ENCODE data around the gene SEC61A2.

The SEC61A2 gene

DNA sequence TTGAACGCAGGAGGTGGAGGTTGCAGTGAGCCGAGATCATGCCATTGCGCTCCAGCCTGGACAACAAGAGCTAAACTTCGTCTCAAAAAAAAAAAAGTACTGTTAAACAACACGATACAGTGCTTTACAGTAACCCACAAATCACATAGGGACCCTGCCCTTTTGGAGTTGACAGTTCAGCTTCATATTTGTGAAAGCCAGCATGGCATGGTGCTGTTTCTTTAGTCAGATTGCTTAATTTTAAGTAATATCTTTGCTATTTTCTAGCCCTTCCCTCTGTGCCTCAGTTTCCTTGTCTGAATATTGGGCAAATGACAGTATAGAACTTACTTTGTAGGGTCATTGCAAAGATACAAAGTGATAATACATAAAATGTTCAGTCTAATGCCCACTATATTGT lies 71.4 kb downstream of the SEC61A2 start:
- no peak for FAIRE-seq

DNA sequence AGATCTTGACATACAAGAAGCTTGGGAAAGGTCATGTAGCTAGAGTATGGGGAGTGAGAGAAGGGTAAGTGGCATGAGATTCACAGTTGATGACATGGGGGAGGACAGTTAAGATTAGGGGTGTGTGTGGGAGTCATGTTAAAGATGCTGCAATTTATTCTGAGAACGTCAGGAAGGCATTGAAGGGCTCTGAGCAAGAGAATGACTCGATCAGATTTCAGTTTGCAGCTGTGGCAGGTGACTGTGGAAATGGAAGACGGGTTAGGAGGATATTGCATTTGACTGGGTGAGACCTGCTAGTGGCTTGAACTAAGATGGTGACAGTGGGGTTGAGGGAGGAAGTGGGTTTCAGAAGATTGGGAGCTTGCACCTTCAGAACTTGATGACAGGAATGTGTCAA lies 72.1 kb downstream of the SEC61A2 start:
- FAIRE-seq, result no peak

DNA sequence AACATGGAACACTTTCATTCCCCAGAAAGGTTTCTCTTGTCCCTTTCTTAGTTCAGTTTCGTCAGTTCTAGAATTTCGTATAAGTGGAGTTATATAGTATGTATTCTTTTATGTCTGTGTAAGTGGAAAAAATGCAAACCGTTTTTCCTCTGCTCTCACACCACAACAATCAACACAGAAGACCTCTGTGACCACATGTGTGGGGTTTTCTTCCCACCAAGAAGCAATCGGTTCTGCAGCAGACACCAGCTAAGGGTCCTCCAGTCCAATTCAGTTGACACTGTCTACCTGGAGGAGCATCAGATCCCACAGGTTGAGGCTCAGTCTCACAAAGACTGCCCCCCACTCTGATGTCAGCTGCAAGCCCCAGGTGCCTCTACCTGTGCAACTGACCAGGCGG lies 72.7 kb downstream of the SEC61A2 start:
- FAIRE-seq, result no peak

- no peak for FAIRE-seq
Observed at GRCh38 chr10:12205082-12205481, 75.6 kb downstream of the SEC61A2 start.

DNA sequence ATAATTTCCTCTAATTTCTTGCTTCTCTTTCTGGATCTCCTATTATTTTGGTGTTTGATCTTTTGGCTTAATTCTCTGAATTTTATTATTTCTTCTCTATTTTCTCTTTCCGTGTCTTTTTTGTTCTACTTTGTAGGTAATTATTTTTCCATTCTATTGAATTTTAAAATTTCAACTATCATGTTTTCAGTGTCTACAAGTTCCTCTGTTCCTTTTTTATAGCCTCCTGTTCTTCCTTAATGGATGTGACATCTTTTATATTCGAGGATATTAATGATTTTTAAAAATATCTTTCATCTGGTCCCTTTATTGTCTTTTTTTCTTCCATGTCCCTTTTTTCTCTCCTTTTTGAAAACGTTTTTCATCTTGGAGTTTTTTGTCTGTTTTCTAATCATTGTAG lies 77.6 kb downstream of the SEC61A2 start:
- FAIRE-seq, result no peak

DNA sequence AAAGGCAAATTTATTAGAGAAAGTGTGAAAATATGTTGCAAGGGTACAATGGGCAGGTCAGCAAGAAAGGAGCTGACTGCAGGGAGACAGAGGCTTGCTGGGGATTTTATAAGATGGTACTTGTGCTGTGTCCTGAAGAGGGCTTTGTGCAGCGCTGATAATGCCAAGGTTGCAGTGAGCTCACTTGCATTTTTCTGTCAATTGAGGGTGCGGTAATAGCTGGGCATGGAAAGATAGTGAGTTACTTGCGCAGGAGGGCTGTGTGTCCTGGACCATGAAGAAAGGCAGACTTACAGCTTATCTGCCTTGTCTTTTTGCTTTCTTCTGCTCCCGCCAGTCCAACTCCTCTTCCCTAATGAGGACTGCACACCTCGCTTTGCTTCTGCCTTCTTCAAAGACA lies 79.0 kb downstream of the SEC61A2 start:
- no peak for FAIRE-seq

- FAIRE-seq, result no peak
Observed at GRCh38 chr10:12212454-12212853, 83.0 kb downstream of the SEC61A2 start.

DNA sequence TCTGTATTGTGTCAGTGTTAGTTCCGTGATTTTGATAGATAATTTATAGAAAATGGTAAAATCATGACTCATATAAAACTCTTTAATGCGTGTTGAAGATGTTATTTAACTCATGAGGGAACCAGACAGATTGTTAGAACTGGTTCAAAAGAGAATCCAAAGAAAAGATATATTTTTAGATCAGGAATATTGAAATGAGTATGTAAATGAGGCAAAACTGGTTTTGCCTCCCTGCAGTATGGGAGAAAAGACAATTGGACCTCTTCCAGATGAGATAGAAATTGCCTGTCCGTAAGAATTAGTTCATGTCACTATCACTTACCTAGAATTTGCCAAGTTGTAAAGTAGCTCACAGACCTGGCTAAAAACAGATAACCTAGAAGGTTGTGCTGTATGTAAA lies 84.1 kb downstream of the SEC61A2 start:
- FAIRE-seq, result no peak

- no peak for FAIRE-seq
Observed at GRCh38 chr10:12214093-12214492, 84.6 kb downstream of the SEC61A2 start.

GRCh38 chr10:12214763-12215218 lies 85.3 kb downstream of the SEC61A2 start:
- FAIRE-seq, result peak; percentile 25

Measured in A204.1 (cell line).